ENCODE measurements around the gene RNF25. TPM values are rescaled to one million over a fixed set of nuclear protein-coding genes. Genes with fewer than 3 reads are reported as not detected.

RNF25 gene
- total and polyA plus RNA-seq, 2 of the 8 experiments (the other 6 are each of a cell fraction or from before 2014, with no cell fraction given), result 19.6 to 29.6 TPM

DNA sequence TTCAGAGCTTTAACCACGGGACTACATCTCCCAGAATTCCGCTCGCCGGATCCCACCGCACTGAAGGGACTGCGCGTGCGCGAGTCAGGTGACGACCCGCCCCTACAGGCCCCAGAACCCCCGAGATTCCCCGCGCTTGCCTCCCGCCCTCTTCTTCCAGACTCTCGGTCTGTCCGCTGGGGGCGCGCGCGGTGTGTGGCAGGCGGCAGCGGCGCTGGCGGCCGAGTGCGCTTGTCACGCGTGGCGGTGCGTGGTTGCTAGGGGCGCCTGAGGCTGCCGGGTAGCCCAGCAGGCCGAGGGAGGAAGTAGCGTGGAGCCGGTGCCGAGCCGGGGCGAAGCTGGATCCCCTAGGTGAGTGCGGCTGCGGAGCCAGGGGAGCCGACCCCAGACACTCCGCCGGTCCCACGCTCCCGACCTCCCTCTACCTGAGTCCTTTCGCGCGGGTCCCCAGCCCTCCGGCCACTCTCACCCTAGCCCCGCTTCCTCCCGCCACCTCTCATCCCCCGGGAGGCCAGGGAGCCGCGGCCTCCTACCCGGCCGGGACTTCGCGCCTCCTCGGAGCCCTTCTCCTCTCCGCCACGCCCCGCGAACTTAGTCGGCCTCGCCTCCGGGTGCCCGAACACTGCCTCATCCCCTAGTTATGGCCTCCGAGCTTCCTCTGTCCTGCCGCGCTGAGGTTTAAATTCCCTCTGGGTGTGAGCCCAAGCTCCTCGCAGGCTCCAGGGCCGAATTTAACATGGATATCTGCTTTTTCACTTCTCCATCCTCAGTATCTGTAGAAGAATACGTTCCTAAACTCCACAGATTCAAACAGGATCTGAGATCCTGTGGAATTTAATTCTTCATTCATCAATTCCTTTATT lies 39.1 kb upstream of the RNF25 start, which contains the start of gene TTLL4 (continued):
- TF ChIP-seq, protein P1, sequence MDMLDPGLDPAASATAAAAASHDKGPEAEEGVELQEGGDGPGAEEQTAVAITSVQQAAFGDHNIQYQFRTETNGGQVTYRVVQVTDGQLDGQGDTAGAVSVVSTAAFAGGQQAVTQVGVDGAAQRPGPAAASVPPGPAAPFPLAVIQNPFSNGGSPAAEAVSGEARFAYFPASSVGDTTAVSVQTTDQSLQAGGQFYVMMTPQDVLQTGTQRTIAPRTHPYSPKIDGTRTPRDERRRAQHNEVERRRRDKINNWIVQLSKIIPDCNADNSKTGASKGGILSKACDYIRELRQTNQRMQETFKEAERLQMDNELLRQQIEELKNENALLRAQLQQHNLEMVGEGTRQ (IDR thresholded peaks at IDR 0.05; ENCODE audit: low read length), result peak; percentile 81
- TF ChIP-seq ASH2L (IDR thresholded peaks at IDR 0.05; ENCODE audit: low read length) (peak; percentile 91), KDM5A (IDR thresholded peaks at IDR 0.05; ENCODE audit: low read length) (no peak), GABPA (IDR thresholded peaks at IDR 0.05; ENCODE audit: borderline replicate concordance, insufficient read depth, low read length) (no peak), SIN3A (conservative IDR thresholded peaks at IDR 0.05 in 1 of 2, IDR thresholded peaks at IDR 0.05 in 1 of 2; ENCODE audit: low read depth in 1 of 2, low read length in 2 of 2) (no peak; a peak in 1 of 4 replicates), RXRA (IDR thresholded peaks at IDR 0.05; ENCODE audit: insufficient read depth, low read depth, low read length) (no peak), EZH2 (IDR thresholded peaks at IDR 0.05; ENCODE audit: low read depth, low read length, severe bottlenecking) (no peak), CHD1 (IDR thresholded peaks at IDR 0.05; ENCODE audit: low read depth, low read length) (no peak), TAF1 (IDR thresholded peaks at IDR 0.05; ENCODE audit: low read depth, low read length) (peak; percentile 58; the same call in 1 of the 2 replicates), JUN (IDR thresholded peaks at IDR 0.05; ENCODE audit: low read depth, low read length) (no peak), SRF (IDR thresholded peaks at IDR 0.05; ENCODE audit: low read depth, low read length) (no peak), RFX5 (IDR thresholded peaks at IDR 0.05; ENCODE audit: borderline replicate concordance, low read depth, low read length) (no peak), HDAC6 (IDR thresholded peaks at IDR 0.05; ENCODE audit: low read depth, low read length) (no peak), RNF2 (IDR thresholded peaks at IDR 0.05; ENCODE audit: borderline replicate concordance, low read depth, low read length, missing control alignments, poor library complexity, severe bottlenecking) (no peak), EP300 (IDR thresholded peaks at IDR 0.05; ENCODE audit: borderline replicate concordance in 1 of 2, low read depth in 2 of 2, low read length in 2 of 2) (no peak), MAFK (IDR thresholded peaks at IDR 0.05; ENCODE audit: low read depth, low read length) (no peak), BRCA1 (IDR thresholded peaks at IDR 0.05; ENCODE audit: low read depth, low read length) (no peak)

Measured in H1 (cell line).